Measurements from ENCODE around the gene CDR2.

Gene CDR2

GRCh38 chr16:22348291-22348690 lies 26.1 kb downstream of the CDR2 start:
- no peak for TF ChIP-seq CTCF (conservative IDR thresholded peaks at IDR 0.05)
- H3K27ac ChIP-seq: no peak overlapping the region

GRCh38 chr16:22347100-22347820 lies 27.2 kb downstream of the CDR2 start:
- no peak overlapping the region for H3K27ac ChIP-seq
- TF ChIP-seq CTCF (conservative IDR thresholded peaks at IDR 0.05): no peak

GRCh38 chr16:22346483-22346882 lies 27.9 kb downstream of the CDR2 start:
- no peak overlapping the region for H3K27ac ChIP-seq
- TF ChIP-seq CTCF (conservative IDR thresholded peaks at IDR 0.05): no peak

- no peak overlapping the region for H3K27ac ChIP-seq
- TF ChIP-seq CTCF (conservative IDR thresholded peaks at IDR 0.05): no peak
Observed at GRCh38 chr16:22342082-22342481, 32.3 kb downstream of the CDR2 start.

- TF ChIP-seq CTCF (conservative IDR thresholded peaks at IDR 0.05): no peak
- H3K27ac ChIP-seq: no peak overlapping the region
Observed at GRCh38 chr16:22340945-22341344, 33.5 kb downstream of the CDR2 start.

- no peak for TF ChIP-seq CTCF (conservative IDR thresholded peaks at IDR 0.05)
- no peak overlapping the region for H3K27ac ChIP-seq
Observed at GRCh38 chr16:22337849-22338635, 36.4 kb downstream of the CDR2 start.

GRCh38 chr16:22337045-22337444 lies 37.4 kb downstream of the CDR2 start:
- H3K27ac ChIP-seq: no peak overlapping the region
- no peak for TF ChIP-seq CTCF (conservative IDR thresholded peaks at IDR 0.05)

Data from VCaP (cell line).